Measurements from ENCODE around the gene PCSK1N.

DNA sequence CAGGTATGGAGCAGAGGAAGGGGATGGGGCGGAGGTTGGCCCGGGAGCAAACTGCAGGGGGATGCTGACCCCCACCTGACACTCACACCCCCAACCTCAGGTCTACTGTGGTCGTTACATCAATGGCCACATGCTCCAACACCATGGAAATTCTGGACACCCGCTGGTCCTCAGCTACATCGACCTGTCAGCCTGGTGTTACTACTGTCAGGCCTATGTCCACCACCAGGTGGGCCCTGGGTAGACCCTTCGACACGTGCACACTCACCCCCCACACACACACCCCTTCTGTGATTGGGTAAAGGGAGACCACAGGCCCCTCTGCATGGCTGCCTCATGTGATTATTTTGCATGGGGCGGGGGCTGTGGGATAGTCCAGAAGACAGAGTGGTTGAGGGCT is 11.3 kb downstream of the PCSK1N start:
- no peak for TF ChIP-seq ISL1 (CRISPR knock-in tag; IDR thresholded peaks at IDR 0.05)
- no peak for TF ChIP-seq ZFP3 (CRISPR knock-in tag; IDR thresholded peaks at IDR 0.05)
- no peak for TF ChIP-seq OSR1 (CRISPR knock-in tag; IDR thresholded peaks at IDR 0.05)
- TF ChIP-seq BACH2 (CRISPR knock-in tag; IDR thresholded peaks at IDR 0.05; ENCODE audit: borderline replicate concordance) = no peak
